GM19468 (cell line): ENCODE results near the gene KCNIP4.

Source experiments
- ATAC-seq: cut with Tn5 transposase; IDR thresholded peaks from one replicate; pipeline ENCODE4 v1.9.1; 2021; ENCODE audit warnings: mild to moderate bottlenecking, moderate library complexity, moderate number of reproducible peaks; ENCODE audit not compliant: unreplicated experiment; ENCODE audit errors: extremely low read depth

KCNIP4 gene

GRCh38 chr4:20938204-20938603 is 1010.4 kb downstream of the KCNIP4 start:
- no peak for ATAC-seq

GRCh38 chr4:20926529-20926928 is 1022.0 kb downstream of the KCNIP4 start:
- no peak for ATAC-seq

GRCh38 chr4:20925176-20925575 is 1023.4 kb downstream of the KCNIP4 start:
- ATAC-seq, result no peak

GRCh38 chr4:20922962-20923361 is 1025.6 kb downstream of the KCNIP4 start:
- ATAC-seq, result no peak

GRCh38 chr4:20916106-20916505 is 1032.5 kb downstream of the KCNIP4 start:
- ATAC-seq, result no peak

- ATAC-seq, result no peak
Measured at GRCh38 chr4:20904966-20905365, 1043.6 kb downstream of the KCNIP4 start.

GRCh38 chr4:20901851-20902250 is 1046.7 kb downstream of the KCNIP4 start:
- no peak for ATAC-seq

GRCh38 chr4:20899591-20899990 is 1049.0 kb downstream of the KCNIP4 start:
- ATAC-seq, result no peak

- no peak for ATAC-seq
Measured at GRCh38 chr4:20895988-20896387, 1052.6 kb downstream of the KCNIP4 start.

GRCh38 chr4:20895208-20895607 is 1053.4 kb downstream of the KCNIP4 start:
- no peak for ATAC-seq

GRCh38 chr4:20890761-20891160 is 1057.8 kb downstream of the KCNIP4 start:
- no peak for ATAC-seq

GRCh38 chr4:20889901-20890300 is 1058.7 kb downstream of the KCNIP4 start:
- ATAC-seq, result no peak

- no peak for ATAC-seq
Measured at GRCh38 chr4:20883677-20884076, 1064.9 kb downstream of the KCNIP4 start.

GRCh38 chr4:20883231-20883630 is 1065.3 kb downstream of the KCNIP4 start:
- ATAC-seq, result no peak

- no peak for ATAC-seq
Measured at GRCh38 chr4:20882500-20882899, 1066.1 kb downstream of the KCNIP4 start.

- ATAC-seq, result no peak
Measured at GRCh38 chr4:20881658-20882057, 1066.9 kb downstream of the KCNIP4 start.

GRCh38 chr4:20878806-20879205 is 1069.8 kb downstream of the KCNIP4 start:
- ATAC-seq, result no peak

GRCh38 chr4:20870436-20870835 is 1078.1 kb downstream of the KCNIP4 start:
- no peak for ATAC-seq

GRCh38 chr4:20868108-20868507 is 1080.5 kb downstream of the KCNIP4 start:
- no peak for ATAC-seq

- ATAC-seq, result no peak
Measured at GRCh38 chr4:20860878-20861277, 1087.7 kb downstream of the KCNIP4 start.

- ATAC-seq, result no peak
Measured at GRCh38 chr4:20859097-20859781, 1089.3 kb downstream of the KCNIP4 start.

- no peak for ATAC-seq
Measured at GRCh38 chr4:20857081-20857480, 1091.5 kb downstream of the KCNIP4 start.
